Heart left ventricle (tissue), 13 donors: ENCODE data around the gene MLXIP.

Experiments
- CTCF ChIP-seq, 12 donors: fragments of 200-600 bp; sonication (generic) in 4 of 12; IDR thresholded peaks; one replicate each; pipeline versions ENCODE4 v1.5.0 to v1.8.0; 2018 to 2022; ENCODE audit warnings: antibody characterized with exemption in 12 of 12, mild to moderate bottlenecking in 5 of 12
- POLR2A ChIP-seq, 2 donors: fragments of 450-650 bp; IDR thresholded peaks; one replicate each; pipeline ENCODE4 v1.6.1; 2017; ENCODE audit warnings: antibody characterized with exemption in 2 of 2, mild to moderate bottlenecking in 2 of 2, moderate library complexity in 2 of 2
- donor health status: ischemic (EF 13 %, LVEDD 7.1; RV severe dilation, severe dysfunction).
- donor health status: DM: no; HTN: yes; CAD: no.
- donor health status: DM: no; HTN: no; CAD: no.
- donor health status: ischemic (EF 25% LVEDD 6.9; RV normal size, moderate dysfunction).
- donor health status: ischemic (EF 25% LVEDD 5.7; RV mildly dilated, moderate dysfunction).
- donor health status: ischemic (EF 35%, LVEDD 5.7; RV mildly dilated, moderate dysfunction).
- donor health status: nonischemic (EF 11% LVEDD 7.7; RV severe dilation, severe dysfunction).
- donor health status: DM: yes; HTN: yes; CAD: no.
- donor health status: PGD.
- donor health status: ischemic (EF 29% LVEDD 5.4; RV normal size, mild dysfunction).
- donor health status: nonischemic (EF 23%, LVEDD 6.1; RV moderate dilation, normal function).

GRCh38 chr12:122050706-122051105 lies 27.9 kb upstream of the MLXIP start:
- TF ChIP-seq CTCF (IDR thresholded peaks at IDR 0.05), result no peak
- no peak for TF ChIP-seq POLR2A (IDR thresholded peaks at IDR 0.05)
